Left lobe of liver (tissue), 2 donors: ENCODE measurements around the gene BAK1. TPM values are rescaled to one million over a fixed set of nuclear protein-coding genes. Genes with fewer than 3 reads are reported as not detected.

Experiments
- ATAC-seq: fragments of 200-7000 bp; cut with Tn5 transposase; one replicate; pipeline ENCODE4 v1.9.1; 2020; ENCODE audit warnings: mild to moderate bottlenecking, moderate library complexity
- DNase-seq: peaks from one replicate; pipeline ENCODE4 v3.0.0-alpha.2; 2020; ENCODE audit warnings: low spot score
- total RNA-seq: library from RNA; stranded (reverse); gene quantifications from one replicate; pipeline ENCODE4 v1.2.1, GENCODE V29; 2021
- donor health status: DM: no; HTN: no; CAD: no; lungs with moderate emphysema.
- donor health status: DM: no; HTN: yes; CAD: no.

BAK1 gene
- total RNA-seq, 1 donor from 2014 or later: 4.8 TPM

GRCh38 chr6:33588894-33589293 lies 8.8 kb upstream of the BAK1 start:
- DNase-seq (no peak), ATAC-seq (no peak)

GRCh38 chr6:33587529-33587928 lies 7.5 kb upstream of the BAK1 start:
- DNase-seq: no peak
- no peak for ATAC-seq

- ATAC-seq (no peak), DNase-seq (no peak)
Measured at GRCh38 chr6:33586108-33586640, 6.1 kb upstream of the BAK1 start.

GRCh38 chr6:33585403-33586107 lies 5.5 kb upstream of the BAK1 start:
- DNase-seq (peak; percentile 71), ATAC-seq (peak; percentile 90)

GRCh38 chr6:33584700-33585402 lies 4.8 kb upstream of the BAK1 start:
- ATAC-seq (no peak), DNase-seq (no peak)

- DNase-seq (no peak), ATAC-seq (no peak)
Measured at GRCh38 chr6:33583591-33584155, 3.6 kb upstream of the BAK1 start.

GRCh38 chr6:33581186-33581585 lies 1.1 kb upstream of the BAK1 start:
- ATAC-seq: no peak
- DNase-seq: no peak

- DNase-seq (no peak), ATAC-seq (no peak)
Measured at GRCh38 chr6:33578588-33579011, 1.5 kb downstream of the BAK1 start.

GRCh38 chr6:33578164-33578563 lies 1.9 kb downstream of the BAK1 start:
- DNase-seq (no peak), ATAC-seq (no peak)

GRCh38 chr6:33577718-33578117 lies 2.4 kb downstream of the BAK1 start:
- ATAC-seq: no peak
- DNase-seq: no peak

GRCh38 chr6:33577106-33577535 lies 3.0 kb downstream of the BAK1 start:
- peak; percentile 60 for DNase-seq
- ATAC-seq: peak; percentile 43

GRCh38 chr6:33576668-33577067 lies 3.4 kb downstream of the BAK1 start:
- DNase-seq (no peak), ATAC-seq (no peak)

GRCh38 chr6:33575211-33575610 lies 4.9 kb downstream of the BAK1 start:
- DNase-seq (no peak), ATAC-seq (no peak)

GRCh38 chr6:33571637-33572316 lies 8.3 kb downstream of the BAK1 start:
- ATAC-seq: peak; percentile 7
- no peak for DNase-seq

- peak; percentile 95 for ATAC-seq
- peak; percentile 81 for DNase-seq
Measured at GRCh38 chr6:33570806-33571636, 9.1 kb downstream of the BAK1 start.

- DNase-seq: no peak
- ATAC-seq: no peak
Measured at GRCh38 chr6:33568826-33569570, 11.1 kb downstream of the BAK1 start.

- DNase-seq (no peak), ATAC-seq (no peak)
Measured at GRCh38 chr6:33567836-33568235, 12.2 kb downstream of the BAK1 start.

GRCh38 chr6:33566182-33567084 lies 13.6 kb downstream of the BAK1 start:
- DNase-seq (no peak), ATAC-seq (no peak)

GRCh38 chr6:33558801-33559200 lies 21.3 kb downstream of the BAK1 start:
- ATAC-seq: no peak
- no peak for DNase-seq
